Activated T-helper 17 cell treated with anti-CD3 and anti-CD28 coated beads, Interleukin-2, amount 50 U/mL, for 72 hours (primary cell): ENCODE data around the gene PDE3A. TPM values are rescaled to one million over a fixed set of nuclear protein-coding genes. Genes with fewer than 3 reads are reported as not detected.

Source experiments
- ATAC-seq: fragments of 150-1000 bp; cut with Tn5 transposase; replicated peaks from 2 replicates; pipeline ENCODE4 v1.10.0; 2021; ENCODE audit warnings: mild to moderate bottlenecking, moderate library complexity
- H3K27ac Mint-ChIP-seq: one replicate; pipeline ENCODE4 v1.8.0; 2022; ENCODE audit warnings: mixed read lengths
- H3K27me3 Mint-ChIP-seq: one replicate; pipeline ENCODE4 v1.8.0; 2022; ENCODE audit warnings: mixed read lengths
- H3K36me3 Mint-ChIP-seq: one replicate; pipeline ENCODE4 v1.8.0; 2022; ENCODE audit warnings: low read depth, mild to moderate bottlenecking, mixed read lengths
- H3K4me1 Mint-ChIP-seq: one replicate; pipeline ENCODE4 v1.8.0; 2022; ENCODE audit warnings: mixed read lengths
- H3K4me3 Mint-ChIP-seq: one replicate; pipeline ENCODE4 v1.8.0; 2022; ENCODE audit warnings: mild to moderate bottlenecking, mixed read lengths
- H3K9me3 Mint-ChIP-seq: one replicate; pipeline ENCODE4 v1.8.0; 2022; ENCODE audit warnings: mixed read lengths
- total RNA-seq, 2 donors: library from RNA; stranded (reverse); gene quantifications; one replicate each; pipeline ENCODE4 v1.2.3, GENCODE V29; 2022

PDE3A gene
- total RNA-seq, 2 donors from 2014 or later = not detected

GRCh38 chr12:20646239-20646827 is 278.0 kb downstream of the PDE3A start:
- Mint-ChIP-seq H3K4me3 (no peak overlapping the region), H3K9me3 (no peaks in the 10 kb centered on the region), H3K36me3 (no peaks in the 10 kb centered on the region), H3K27ac (no peak overlapping the region), H3K27me3 (no peaks in the 10 kb centered on the region), H3K4me1 (no peaks in the 10 kb centered on the region)
- no peak for ATAC-seq

GRCh38 chr12:20653871-20654270 is 285.5 kb downstream of the PDE3A start:
- Mint-ChIP-seq H3K27ac (no peak overlapping the region), H3K36me3 (no peaks in the 10 kb centered on the region), H3K4me3 (no peak overlapping the region), H3K27me3 (no peaks in the 10 kb centered on the region), H3K9me3 (no peaks in the 10 kb centered on the region), H3K4me1 (no peaks in the 10 kb centered on the region)
- no peak for ATAC-seq

- no peaks in the 10 kb centered on the region for H3K27me3 Mint-ChIP-seq
These were observed 288.3 kb downstream of the PDE3A start for GRCh38 chr12:20656600-20656999.

GRCh38 chr12:20657496-20657895 is 289.2 kb downstream of the PDE3A start:
- peaks cover 4% of the 10 kb centered on the region for H3K9me3 Mint-ChIP-seq
- no peak overlapping the region for H3K27ac Mint-ChIP-seq
- no peaks in the 10 kb centered on the region for H3K27me3 Mint-ChIP-seq
- no peak for ATAC-seq
- no peaks in the 10 kb centered on the region for H3K4me1 Mint-ChIP-seq
- H3K4me3 Mint-ChIP-seq = no peak overlapping the region
- no peaks in the 10 kb centered on the region for H3K36me3 Mint-ChIP-seq

More at GRCh38 chr12:20656600-20656999, 288.3 kb downstream of the PDE3A start:
- peaks cover 4% of the 10 kb centered on the region for H3K9me3 Mint-ChIP-seq
- H3K27ac Mint-ChIP-seq = no peak overlapping the region
- H3K4me1 Mint-ChIP-seq = no peaks in the 10 kb centered on the region
- H3K36me3 Mint-ChIP-seq = no peaks in the 10 kb centered on the region
- ATAC-seq = no peak
- no peak overlapping the region for H3K4me3 Mint-ChIP-seq

- no peak for ATAC-seq
- Mint-ChIP-seq H3K4me3 (no peak overlapping the region), H3K36me3 (no peaks in the 10 kb centered on the region), H3K4me1 (no peaks in the 10 kb centered on the region), H3K27me3 (no peaks in the 10 kb centered on the region), H3K27ac (no peak overlapping the region), H3K9me3 (peaks cover 9% of the 10 kb centered on the region)
These were observed 313.0 kb downstream of the PDE3A start for GRCh38 chr12:20681334-20681733.

GRCh38 chr12:20695232-20695631 is 326.9 kb downstream of the PDE3A start, which contains the start of gene SLCO1C1:
Gene SLCO1C1, plus strand, starts transcription at chr12:20695332. Its CDS starts 4,245 bp downstream, at chr12:20699577.
- H3K4me1 Mint-ChIP-seq = no peaks in the 10 kb centered on the region
- ATAC-seq = no peak
- no peaks in the 10 kb centered on the region for H3K36me3 Mint-ChIP-seq
- no peak within 1 kb of the TSS for H3K4me3 Mint-ChIP-seq
- no peak within 1 kb of the TSS for H3K27ac Mint-ChIP-seq
- no peaks in the 10 kb centered on the region for H3K27me3 Mint-ChIP-seq
- H3K9me3 Mint-ChIP-seq = peaks cover 9% of the 10 kb centered on the region

GRCh38 chr12:20696181-20696905 is 328.0 kb downstream of the PDE3A start:
- Mint-ChIP-seq H3K4me3 (no peak overlapping the region), H3K4me1 (no peaks in the 10 kb centered on the region), H3K36me3 (no peaks in the 10 kb centered on the region), H3K9me3 (peaks cover 9% of the 10 kb centered on the region), H3K27me3 (no peaks in the 10 kb centered on the region), H3K27ac (no peak overlapping the region)
- no peak for ATAC-seq

GRCh38 chr12:20701106-20701505 is 332.8 kb downstream of the PDE3A start:
- ATAC-seq = no peak
- no peaks in the 10 kb centered on the region for H3K27me3 Mint-ChIP-seq
- H3K4me3 Mint-ChIP-seq = no peak overlapping the region
- no peaks in the 10 kb centered on the region for H3K9me3 Mint-ChIP-seq
- no peak overlapping the region for H3K27ac Mint-ChIP-seq
- no peaks in the 10 kb centered on the region for H3K4me1 Mint-ChIP-seq
- H3K36me3 Mint-ChIP-seq = no peaks in the 10 kb centered on the region

- no peaks in the 10 kb centered on the region for H3K9me3 Mint-ChIP-seq
These were observed 336.5 kb downstream of the PDE3A start for GRCh38 chr12:20704860-20705259.

GRCh38 chr12:20711846-20712245 is 343.5 kb downstream of the PDE3A start:
- no peak for ATAC-seq
- Mint-ChIP-seq H3K4me1 (no peaks in the 10 kb centered on the region), H3K4me3 (no peak overlapping the region), H3K27me3 (peaks cover 3% of the 10 kb centered on the region), H3K27ac (no peak overlapping the region), H3K9me3 (peaks cover 3% of the 10 kb centered on the region), H3K36me3 (no peaks in the 10 kb centered on the region)

More at GRCh38 chr12:20704860-20705259, 336.5 kb downstream of the PDE3A start:
- ATAC-seq = no peak
- Mint-ChIP-seq H3K4me3 (no peak overlapping the region), H3K36me3 (no peaks in the 10 kb centered on the region), H3K27me3 (no peaks in the 10 kb centered on the region), H3K27ac (no peak overlapping the region), H3K4me1 (no peaks in the 10 kb centered on the region)

- H3K27ac Mint-ChIP-seq = no peak overlapping the region
- H3K4me3 Mint-ChIP-seq = no peak overlapping the region
- no peaks in the 10 kb centered on the region for H3K36me3 Mint-ChIP-seq
- H3K9me3 Mint-ChIP-seq = peaks cover 8% of the 10 kb centered on the region
- ATAC-seq = no peak
- H3K4me1 Mint-ChIP-seq = no peaks in the 10 kb centered on the region
- peaks cover 3% of the 10 kb centered on the region for H3K27me3 Mint-ChIP-seq
These were observed 347.7 kb downstream of the PDE3A start for GRCh38 chr12:20716037-20716436.

- Mint-ChIP-seq H3K9me3 (peaks cover 8% of the 10 kb centered on the region), H3K36me3 (no peaks in the 10 kb centered on the region), H3K4me3 (no peak overlapping the region), H3K4me1 (no peaks in the 10 kb centered on the region), H3K27me3 (peaks cover 3% of the 10 kb centered on the region), H3K27ac (no peak overlapping the region)
- no peak for ATAC-seq
These were observed 348.6 kb downstream of the PDE3A start for GRCh38 chr12:20716985-20717384.

GRCh38 chr12:20718294-20718693 is 350.0 kb downstream of the PDE3A start:
- H3K9me3 Mint-ChIP-seq = peaks cover 8% of the 10 kb centered on the region
- no peaks in the 10 kb centered on the region for H3K36me3 Mint-ChIP-seq
- no peak overlapping the region for H3K4me3 Mint-ChIP-seq
- H3K27me3 Mint-ChIP-seq = peaks cover 3% of the 10 kb centered on the region
- H3K27ac Mint-ChIP-seq = no peak overlapping the region
- ATAC-seq = no peak
- no peaks in the 10 kb centered on the region for H3K4me1 Mint-ChIP-seq

GRCh38 chr12:20722142-20722541 is 353.8 kb downstream of the PDE3A start:
- Mint-ChIP-seq H3K27ac (no peak overlapping the region), H3K4me1 (no peaks in the 10 kb centered on the region), H3K4me3 (no peak overlapping the region), H3K9me3 (peaks cover 5% of the 10 kb centered on the region), H3K27me3 (no peaks in the 10 kb centered on the region), H3K36me3 (no peaks in the 10 kb centered on the region)
- ATAC-seq = no peak

- Mint-ChIP-seq H3K9me3 (no peaks in the 10 kb centered on the region), H3K27ac (no peak overlapping the region), H3K36me3 (no peaks in the 10 kb centered on the region), H3K27me3 (no peaks in the 10 kb centered on the region), H3K4me1 (no peaks in the 10 kb centered on the region), H3K4me3 (no peak overlapping the region)
- no peak for ATAC-seq
These were observed 362.9 kb downstream of the PDE3A start for GRCh38 chr12:20731274-20731673.
